ENCODE results near the gene H19.

DNA sequence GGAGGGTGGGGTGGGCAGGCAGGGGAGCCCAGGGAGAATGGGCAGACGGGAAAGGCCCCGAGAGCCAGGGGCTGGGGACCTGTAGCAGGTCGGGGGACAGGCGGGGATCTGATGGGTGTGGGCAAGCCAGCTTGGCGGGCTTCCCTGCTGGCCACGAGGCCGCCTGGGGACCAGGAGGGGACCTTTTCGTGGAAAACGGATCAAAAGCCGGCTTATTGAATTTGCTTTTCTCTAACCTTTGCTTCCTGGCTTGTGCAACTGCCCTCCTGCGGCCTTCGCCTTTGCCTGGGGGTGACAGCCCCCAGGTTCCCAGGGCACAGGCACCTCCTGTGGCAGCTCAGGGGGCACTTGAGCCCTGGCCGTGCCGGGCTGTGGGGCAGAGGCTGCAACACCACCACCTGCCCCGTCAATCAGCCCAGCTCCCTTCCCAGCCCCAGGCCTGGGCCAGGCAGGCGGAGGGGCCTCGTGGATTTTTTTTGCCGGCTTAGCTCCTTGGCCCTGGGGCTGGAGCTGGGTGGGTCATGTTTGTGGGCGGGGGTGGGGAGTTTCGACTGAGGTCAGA is 41.6 kb upstream of the H19 start:
- no peak for TF ChIP-seq POLR2A (IDR thresholded peaks at IDR 0.05; ENCODE audit: low read depth, low read length)
- no peak for TF ChIP-seq TAF1 (IDR thresholded peaks at IDR 0.05; ENCODE audit: borderline replicate concordance, low read depth, low read length)

Measured in GM12892 (cell line).